GM06990 (cell line): ENCODE data around the gene FAAP100.

ENCODE experiments used
- DNase-seq: peaks from one replicate; pipeline ENCODE4 v3.0.0-alpha.2; 2011; ENCODE audit not compliant: insufficient read length; ENCODE audit errors: extremely low read depth
- H3K27me3 ChIP-seq: replicated peaks from 2 replicates; pipeline ENCODE4 v1.6.0; 2011; ENCODE audit warnings: low read length; ENCODE audit not compliant: control insufficient read depth, insufficient read depth
- H3K36me3 ChIP-seq: 2 replicates; pipeline ENCODE4 v1.5.1; 2011; ENCODE audit warnings: low read length; ENCODE audit not compliant: control insufficient read depth, insufficient read depth
- H3K4me3 ChIP-seq: replicated peaks from 2 replicates; pipeline ENCODE4 v1.5.1; 2011; ENCODE audit warnings: low read depth, mild to moderate bottlenecking, control low read depth, low read length
- TF ChIP-seq, protein P1 (sequence below): IDR thresholded peaks from 2 replicates; pipeline ENCODE4 v1.5.1; 2011; ENCODE audit warnings: low read length, control low read depth, mild to moderate bottlenecking, inconsistent platforms; ENCODE audit not compliant: insufficient read depth, poor library complexity, severe bottlenecking

FAAP100 gene

DNA sequence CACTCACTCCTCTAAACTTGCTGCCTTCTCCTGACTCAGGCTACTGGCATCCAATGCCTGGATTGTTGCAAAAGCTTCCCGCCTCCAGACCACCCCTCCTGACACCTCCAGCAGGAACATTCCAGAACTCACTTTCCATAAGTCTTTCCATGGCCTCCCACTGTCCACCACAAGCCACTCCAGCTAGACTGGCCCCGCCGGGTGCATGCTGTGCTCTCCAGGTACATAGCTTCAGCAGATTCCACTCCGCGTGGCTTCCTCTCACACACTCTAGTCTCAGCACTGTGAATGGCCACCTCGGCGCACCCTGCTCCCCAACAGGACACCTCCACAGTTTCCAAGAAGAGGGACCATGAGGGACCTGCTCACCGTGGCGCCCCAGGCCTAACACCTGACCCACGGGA lies 25.9 kb upstream of the FAAP100 start:
- no peak overlapping the region for H3K4me3 ChIP-seq
- no peaks in the 10 kb centered on the region for H3K27me3 ChIP-seq
- H3K36me3 ChIP-seq, result peaks cover 32% of the 10 kb centered on the region
- no peak for DNase-seq
- TF ChIP-seq, protein P1, sequence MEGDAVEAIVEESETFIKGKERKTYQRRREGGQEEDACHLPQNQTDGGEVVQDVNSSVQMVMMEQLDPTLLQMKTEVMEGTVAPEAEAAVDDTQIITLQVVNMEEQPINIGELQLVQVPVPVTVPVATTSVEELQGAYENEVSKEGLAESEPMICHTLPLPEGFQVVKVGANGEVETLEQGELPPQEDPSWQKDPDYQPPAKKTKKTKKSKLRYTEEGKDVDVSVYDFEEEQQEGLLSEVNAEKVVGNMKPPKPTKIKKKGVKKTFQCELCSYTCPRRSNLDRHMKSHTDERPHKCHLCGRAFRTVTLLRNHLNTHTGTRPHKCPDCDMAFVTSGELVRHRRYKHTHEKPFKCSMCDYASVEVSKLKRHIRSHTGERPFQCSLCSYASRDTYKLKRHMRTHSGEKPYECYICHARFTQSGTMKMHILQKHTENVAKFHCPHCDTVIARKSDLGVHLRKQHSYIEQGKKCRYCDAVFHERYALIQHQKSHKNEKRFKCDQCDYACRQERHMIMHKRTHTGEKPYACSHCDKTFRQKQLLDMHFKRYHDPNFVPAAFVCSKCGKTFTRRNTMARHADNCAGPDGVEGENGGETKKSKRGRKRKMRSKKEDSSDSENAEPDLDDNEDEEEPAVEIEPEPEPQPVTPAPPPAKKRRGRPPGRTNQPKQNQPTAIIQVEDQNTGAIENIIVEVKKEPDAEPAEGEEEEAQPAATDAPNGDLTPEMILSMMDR, result no peak

DNA sequence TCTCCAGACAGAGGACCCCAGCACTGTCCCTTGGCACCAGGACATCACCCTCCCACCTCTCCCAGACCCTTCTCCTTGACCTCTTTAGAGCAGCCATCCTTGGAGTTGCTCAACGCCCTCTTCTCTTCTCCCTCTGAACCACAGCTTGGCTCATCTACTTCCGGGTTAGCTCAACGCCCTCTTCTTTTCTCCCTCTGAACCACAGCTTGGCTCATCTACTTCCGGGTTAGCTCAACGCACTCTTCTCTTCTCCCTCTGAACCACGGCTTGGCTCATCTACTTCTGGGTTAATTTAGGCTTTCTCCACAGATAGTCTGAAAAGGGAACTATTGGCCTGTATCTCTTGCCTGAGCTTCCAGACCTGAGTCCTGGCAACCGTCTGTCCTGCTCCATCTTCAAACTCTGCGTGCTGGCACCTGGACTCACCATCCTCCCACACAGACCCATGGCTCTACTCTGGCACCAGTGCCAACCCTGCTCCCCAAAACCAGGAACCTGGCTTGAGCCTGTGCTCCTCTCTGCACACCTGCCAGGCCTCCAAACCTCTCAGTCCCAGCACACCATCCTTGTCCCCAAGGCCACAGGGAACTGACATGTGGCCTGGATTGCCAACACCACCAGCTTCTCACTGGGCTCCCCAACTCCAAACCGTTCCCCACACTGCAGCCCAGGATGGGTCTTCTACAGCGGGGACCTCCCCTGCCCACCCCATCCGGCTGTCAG lies 25.3 kb upstream of the FAAP100 start:
- Histone ChIP-seq H3K36me3 (peaks cover 33% of the 10 kb centered on the region), H3K27me3 (no peaks in the 10 kb centered on the region), H3K4me3 (no peak overlapping the region)
- TF ChIP-seq, protein P1, result no peak
- no peak for DNase-seq

DNA sequence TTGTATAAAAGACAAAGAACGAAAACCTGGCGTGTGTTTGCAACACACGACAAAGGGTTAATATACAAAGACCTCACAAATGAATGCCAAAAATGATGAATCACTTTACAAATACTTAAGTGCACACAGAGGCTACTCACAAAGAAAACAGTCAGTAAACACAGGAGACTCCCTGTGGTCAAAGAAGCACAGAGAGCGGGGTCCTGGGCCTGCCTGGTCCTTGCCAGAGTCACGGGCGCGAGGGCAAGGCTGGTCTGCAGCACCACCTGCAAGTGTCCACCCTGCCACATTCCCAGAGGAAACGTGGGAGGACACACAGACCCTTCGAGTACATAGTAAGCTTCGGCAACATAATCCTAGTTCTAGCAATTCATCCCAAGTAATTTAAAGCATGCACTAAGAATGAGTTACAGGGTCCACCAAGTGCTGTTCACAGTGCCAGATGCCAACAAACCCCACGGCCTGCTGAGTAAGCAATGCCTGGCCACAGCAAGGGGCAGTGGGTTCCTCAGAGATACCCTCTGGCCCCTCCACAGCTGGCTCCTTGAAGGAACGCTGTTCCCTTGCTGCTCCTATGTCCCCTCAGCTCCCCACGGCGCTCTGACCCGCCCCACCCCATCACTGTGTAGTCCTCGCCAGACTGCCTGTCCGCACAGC lies 24.6 kb upstream of the FAAP100 start:
- H3K27me3 ChIP-seq, result no peaks in the 10 kb centered on the region
- no peak for DNase-seq
- H3K4me3 ChIP-seq, result no peak overlapping the region
- TF ChIP-seq, protein P1, result no peak
- peaks cover 29% of the 10 kb centered on the region for H3K36me3 ChIP-seq

DNA sequence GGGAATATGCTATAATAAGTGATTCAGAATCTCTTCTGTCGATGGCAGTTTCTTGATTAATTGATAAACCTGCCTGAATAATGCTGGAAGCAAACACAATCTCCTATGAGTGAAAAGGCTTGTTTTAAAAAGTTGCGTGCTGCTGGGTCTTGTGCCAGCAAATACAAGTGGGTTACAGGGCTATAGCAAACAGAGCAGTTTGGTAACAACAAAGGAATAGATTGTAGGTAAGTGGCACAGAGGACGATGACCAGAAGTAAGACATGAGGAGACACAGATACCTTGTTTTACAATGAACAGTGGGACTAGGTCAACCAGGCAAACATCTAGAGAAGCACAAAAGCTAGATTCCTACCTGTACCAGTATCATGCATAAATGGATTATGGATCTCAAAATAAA lies 23.7 kb upstream of the FAAP100 start:
- Histone ChIP-seq H3K27me3 (no peaks in the 10 kb centered on the region), H3K36me3 (peaks cover 31% of the 10 kb centered on the region), H3K4me3 (no peak overlapping the region)
- TF ChIP-seq, protein P1, result no peak
- no peak for DNase-seq

DNA sequence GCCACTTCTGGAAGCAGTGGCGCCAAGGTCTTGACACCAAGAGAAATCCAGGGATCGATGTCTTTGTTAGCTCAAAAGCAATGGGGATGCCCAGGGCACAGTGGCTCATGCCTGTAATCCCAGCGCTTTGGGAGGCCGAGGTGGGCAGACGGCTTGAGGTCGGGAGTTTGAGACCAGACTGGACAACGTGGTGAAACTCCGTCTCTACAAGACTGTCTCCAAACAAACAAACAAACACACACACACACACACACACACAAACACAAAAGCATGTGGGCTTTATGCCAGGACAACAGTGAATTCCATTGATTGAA lies 22.4 kb upstream of the FAAP100 start:
- Histone ChIP-seq H3K27me3 (no peaks in the 10 kb centered on the region), H3K4me3 (no peak overlapping the region), H3K36me3 (peaks cover 34% of the 10 kb centered on the region)
- TF ChIP-seq, protein P1, result no peak
- DNase-seq, result no peak
